ENCODE results near the gene LRMDA.

LRMDA gene

DNA sequence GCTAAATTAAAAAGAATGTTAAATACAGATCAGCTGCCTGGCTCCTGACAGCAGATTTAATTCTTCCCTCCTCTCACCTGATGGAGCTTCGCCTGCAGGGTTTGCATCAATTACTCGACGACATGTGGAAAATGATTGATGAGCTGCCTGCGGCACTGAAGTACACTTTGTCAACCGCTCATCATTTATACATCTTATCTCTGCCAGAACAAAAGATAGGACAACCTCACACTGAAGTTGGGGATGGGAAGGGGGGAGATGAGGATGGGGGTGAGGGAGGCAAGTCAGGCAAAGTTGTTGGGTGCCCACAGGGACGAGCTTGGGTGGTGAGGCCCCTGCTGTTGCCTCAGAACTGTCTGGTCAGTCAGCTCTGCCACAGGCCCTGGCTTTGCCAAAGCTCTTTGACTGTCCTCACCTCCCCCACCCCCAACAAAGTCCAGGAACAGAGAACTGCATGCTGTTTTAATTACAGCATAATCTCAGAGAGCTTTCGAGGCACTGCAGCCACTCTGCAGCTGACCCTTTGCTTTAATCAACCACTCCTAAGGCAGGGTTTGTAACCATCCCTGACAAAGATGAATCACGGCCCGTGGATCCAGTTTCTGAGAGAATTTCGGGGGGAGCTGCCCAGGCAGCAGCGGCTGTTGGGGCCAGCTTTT is 702.3 kb downstream of the LRMDA start:
- Histone ChIP-seq H3K4me3 (ENCODE audit: low read length) (no peak overlapping the region), H3K4me1 (ENCODE audit: low read length) (no peaks in the 10 kb centered on the region), H3K27ac (ENCODE audit: low read length) (no peak overlapping the region), H3K79me2 (ENCODE audit: low read length) (no peaks in the 10 kb centered on the region), H3K27me3 (ENCODE audit: low read depth, low read length) (no peaks in the 10 kb centered on the region), H2AFZ (ENCODE audit: low read depth, low read length) (no peak overlapping the region), H3K4me2 (ENCODE audit: low read length) (no peak overlapping the region), H3K9ac (ENCODE audit: low read length) (no peak overlapping the region), H3K36me3 (replicated peaks; ENCODE audit: low read depth, low read length) (no peaks in the 10 kb centered on the region), H3K9me3 (ENCODE audit: insufficient read depth, low read length) (no peaks in the 10 kb centered on the region), H4K20me1 (ENCODE audit: insufficient read depth, low read length) (no peaks in the 10 kb centered on the region)
- no peak for TF ChIP-seq EZH2phosphoT487 (IDR thresholded peaks at IDR 0.05; ENCODE audit: low read depth)

DNA sequence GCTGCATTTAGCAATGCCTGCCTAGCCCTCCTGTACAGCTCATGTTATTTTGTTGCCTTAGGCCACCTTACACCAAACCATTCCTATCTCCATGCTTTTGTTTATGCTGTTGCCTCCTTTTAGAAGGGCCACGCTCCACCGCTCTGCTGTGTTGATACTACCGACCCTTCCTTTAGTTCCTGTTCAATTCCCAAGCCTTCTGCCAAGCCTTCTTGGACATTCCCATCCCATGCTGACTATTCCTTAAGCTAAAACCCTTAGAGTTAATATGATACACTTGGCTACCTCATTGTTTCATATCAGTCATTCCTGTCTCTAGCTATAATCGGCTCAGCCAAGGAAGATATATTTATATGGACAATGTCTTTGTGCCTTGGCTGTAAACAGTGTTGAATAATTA is 705.5 kb downstream of the LRMDA start:
- Histone ChIP-seq H3K27ac (ENCODE audit: low read length) (no peak overlapping the region), H3K79me2 (ENCODE audit: low read length) (no peaks in the 10 kb centered on the region), H3K27me3 (ENCODE audit: low read depth, low read length) (no peaks in the 10 kb centered on the region), H3K4me2 (ENCODE audit: low read length) (no peak overlapping the region), H3K36me3 (replicated peaks; ENCODE audit: low read depth, low read length) (no peaks in the 10 kb centered on the region), H4K20me1 (ENCODE audit: insufficient read depth, low read length) (no peaks in the 10 kb centered on the region), H3K9ac (ENCODE audit: low read length) (no peak overlapping the region), H2AFZ (ENCODE audit: low read depth, low read length) (no peak overlapping the region), H3K4me1 (ENCODE audit: low read length) (no peaks in the 10 kb centered on the region), H3K4me3 (ENCODE audit: low read length) (no peak overlapping the region), H3K9me3 (ENCODE audit: insufficient read depth, low read length) (no peaks in the 10 kb centered on the region)
- TF ChIP-seq CTCF (IDR thresholded peaks at IDR 0.05; ENCODE audit: low read depth, low read length) (no peak), EZH2phosphoT487 (IDR thresholded peaks at IDR 0.05; ENCODE audit: low read depth) (no peak)

DNA sequence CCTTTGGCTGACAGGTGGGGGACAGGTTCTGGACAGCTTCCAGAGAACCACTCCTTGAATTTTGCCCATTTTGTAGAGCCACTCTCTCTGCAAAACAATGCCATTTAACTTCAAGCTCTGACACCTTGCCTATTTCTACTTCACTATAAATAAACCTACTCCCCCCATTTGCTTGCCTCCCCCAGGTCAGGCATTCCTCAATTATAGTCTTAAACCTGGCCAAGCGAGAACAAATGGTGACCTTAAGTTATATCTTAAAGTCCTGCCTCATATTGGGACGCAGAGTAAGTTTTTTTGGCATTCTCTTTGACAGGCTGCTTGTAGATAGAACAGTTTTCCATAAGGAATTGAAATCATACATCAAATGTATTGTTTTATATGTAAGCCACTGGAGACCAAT is 706.9 kb downstream of the LRMDA start:
- TF ChIP-seq EZH2phosphoT487 (IDR thresholded peaks at IDR 0.05; ENCODE audit: low read depth) (no peak), CTCF (IDR thresholded peaks at IDR 0.05; ENCODE audit: low read depth, low read length) (no peak)
- Histone ChIP-seq H3K27ac (ENCODE audit: low read length) (no peak overlapping the region), H3K79me2 (ENCODE audit: low read length) (no peaks in the 10 kb centered on the region), H4K20me1 (ENCODE audit: insufficient read depth, low read length) (no peaks in the 10 kb centered on the region), H3K36me3 (replicated peaks; ENCODE audit: low read depth, low read length) (no peaks in the 10 kb centered on the region), H3K9me3 (ENCODE audit: insufficient read depth, low read length) (no peaks in the 10 kb centered on the region), H3K4me2 (ENCODE audit: low read length) (no peak overlapping the region), H2AFZ (ENCODE audit: low read depth, low read length) (no peak overlapping the region), H3K4me3 (ENCODE audit: low read length) (no peak overlapping the region), H3K4me1 (ENCODE audit: low read length) (no peaks in the 10 kb centered on the region), H3K27me3 (ENCODE audit: low read depth, low read length) (no peaks in the 10 kb centered on the region), H3K9ac (ENCODE audit: low read length) (no peak overlapping the region)

- no peak overlapping the region for H3K27ac ChIP-seq (ENCODE audit: low read length)
- no peaks in the 10 kb centered on the region for H3K79me2 ChIP-seq (ENCODE audit: low read length)
- no peak overlapping the region for H3K4me2 ChIP-seq (ENCODE audit: low read length)
- no peaks in the 10 kb centered on the region for H3K36me3 ChIP-seq (replicated peaks; ENCODE audit: low read depth, low read length)
- H2AFZ ChIP-seq (ENCODE audit: low read depth, low read length), result no peak overlapping the region
- no peak overlapping the region for H3K9ac ChIP-seq (ENCODE audit: low read length)
- TF ChIP-seq CTCF (IDR thresholded peaks at IDR 0.05; ENCODE audit: low read depth, low read length) (no peak), EZH2phosphoT487 (IDR thresholded peaks at IDR 0.05; ENCODE audit: low read depth) (no peak)
- H3K9me3 ChIP-seq (ENCODE audit: insufficient read depth, low read length), result no peaks in the 10 kb centered on the region
- H3K4me3 ChIP-seq (ENCODE audit: low read length), result no peak overlapping the region
- no peaks in the 10 kb centered on the region for H3K27me3 ChIP-seq (ENCODE audit: low read depth, low read length)
- H4K20me1 ChIP-seq (ENCODE audit: insufficient read depth, low read length), result no peaks in the 10 kb centered on the region
- H3K4me1 ChIP-seq (ENCODE audit: low read length), result no peaks in the 10 kb centered on the region
Measured at GRCh38 chr10:76138906-76139305, 707.5 kb downstream of the LRMDA start.

All from OCI-LY3 (cell line).